Measurements from ENCODE around the gene CDK17.
"Not testable (repeated sequence)": the region's sequence is repeated elsewhere in the genome, so short reads cannot be mapped to it uniquely, and the experiment has no call there.

GRCh38 chr12:96393229-96393628 is 7.0 kb downstream of the CDK17 start:
- not testable (repeated sequence) for TF ChIP-seq CTCF (IDR thresholded peaks at IDR 0.05); EZH2 (IDR thresholded peaks at IDR 0.05; ENCODE audit: borderline replicate concordance, insufficient read depth, low read depth, low read length, poor library complexity, severe bottlenecking)

Measured in B cell (primary cell).